HL-60 (cell line): ENCODE data around the gene ARPC3.

ENCODE experiments used
- DNase-seq, 2 experiments: peaks; one replicate each; pipeline ENCODE4 v3.0.0-alpha.2; 2010 to 2020; ENCODE audit warnings: low read depth in 1 of 2, low spot score in 1 of 2
- H3K27ac ChIP-seq: fragments of 250-450 bp; sonication (Bioruptor Pico); replicated peaks from 2 replicates; pipeline ENCODE4 v1.5.1; 2020; ENCODE audit warnings: mild to moderate bottlenecking, moderate library complexity
- H3K27me3 ChIP-seq: fragments of 250-450 bp; sonication (Bioruptor Pico); 2 replicates; pipeline ENCODE4 v1.5.1; 2021; ENCODE audit warnings: mild to moderate bottlenecking, moderate library complexity; ENCODE audit not compliant: insufficient read depth, poor library complexity, severe bottlenecking
- H3K4me3 ChIP-seq: replicated peaks from 2 replicates; pipeline ENCODE4 v1.5.1; 2011; ENCODE audit warnings: mild to moderate bottlenecking, control low read depth, low read length; ENCODE audit not compliant: insufficient read depth
- CTCF ChIP-seq: IDR thresholded peaks from one replicate; pipeline ENCODE4 v1.5.1; 2011; ENCODE audit warnings: low read length, control low read depth, inconsistent platforms; ENCODE audit not compliant: insufficient read depth
- GABPA ChIP-seq: IDR thresholded peaks from 2 replicates; pipeline ENCODE4 v1.6.1; 2012; ENCODE audit warnings: low read depth
- POLR2AphosphoS5 ChIP-seq: IDR thresholded peaks from 2 replicates; pipeline ENCODE4 v1.6.1; 2012; ENCODE audit warnings: low read depth
- REST ChIP-seq: IDR thresholded peaks from 2 replicates; pipeline ENCODE4 v1.6.1; 2012; ENCODE audit warnings: low read depth; ENCODE audit not compliant: insufficient replicate concordance
- SPI1 ChIP-seq: IDR thresholded peaks from 2 replicates; pipeline ENCODE4 v1.6.1; 2012; ENCODE audit warnings: low read depth, mild to moderate bottlenecking, borderline replicate concordance

ARPC3 gene

GRCh38 chr12:110453569-110454296 lies 3.6 kb upstream of the ARPC3 start:
- Histone ChIP-seq H3K27me3 (no peaks in the 10 kb centered on the region), H3K27ac (peak overlapping the region; percentile 26), H3K4me3 (no peak overlapping the region)
- TF ChIP-seq POLR2AphosphoS5: no peak
- TF ChIP-seq CTCF: no peak
- no peak for TF ChIP-seq REST
- TF ChIP-seq GABPA: no peak
- no peak for TF ChIP-seq SPI1
- no peak for DNase-seq

GRCh38 chr12:110451263-110451662 lies 1.1 kb upstream of the ARPC3 start:
- Histone ChIP-seq H3K27ac (peak overlapping the region; percentile 17), H3K4me3 (no peak overlapping the region)
- TF ChIP-seq POLR2AphosphoS5: no peak
- no peak for TF ChIP-seq CTCF
- no peak for TF ChIP-seq SPI1
- TF ChIP-seq GABPA: no peak
- no peak for TF ChIP-seq REST

GRCh38 chr12:110444455-110444854 lies 5.7 kb downstream of the ARPC3 start:
- H3K4me3 ChIP-seq: no peak overlapping the region
- no peaks in the 10 kb centered on the region for H3K27me3 ChIP-seq
- TF ChIP-seq REST (no peak), CTCF (no peak), POLR2AphosphoS5 (no peak), GABPA (no peak), SPI1 (no peak)
- DNase-seq: no peak
- H3K27ac ChIP-seq: no peak overlapping the region

More at GRCh38 chr12:110451263-110451662, 1.1 kb upstream of the ARPC3 start:
- no peak for DNase-seq
- H3K27me3 ChIP-seq: no peaks in the 10 kb centered on the region
